HG03135 (cell line): ENCODE data around the gene E2F2.

Source experiments
- ATAC-seq: cut with Tn5 transposase; IDR thresholded peaks from one replicate; pipeline ENCODE4 v1.9.1; 2021; ENCODE audit warnings: mild to moderate bottlenecking, moderate library complexity; ENCODE audit not compliant: unreplicated experiment

The E2F2 gene

DNA sequence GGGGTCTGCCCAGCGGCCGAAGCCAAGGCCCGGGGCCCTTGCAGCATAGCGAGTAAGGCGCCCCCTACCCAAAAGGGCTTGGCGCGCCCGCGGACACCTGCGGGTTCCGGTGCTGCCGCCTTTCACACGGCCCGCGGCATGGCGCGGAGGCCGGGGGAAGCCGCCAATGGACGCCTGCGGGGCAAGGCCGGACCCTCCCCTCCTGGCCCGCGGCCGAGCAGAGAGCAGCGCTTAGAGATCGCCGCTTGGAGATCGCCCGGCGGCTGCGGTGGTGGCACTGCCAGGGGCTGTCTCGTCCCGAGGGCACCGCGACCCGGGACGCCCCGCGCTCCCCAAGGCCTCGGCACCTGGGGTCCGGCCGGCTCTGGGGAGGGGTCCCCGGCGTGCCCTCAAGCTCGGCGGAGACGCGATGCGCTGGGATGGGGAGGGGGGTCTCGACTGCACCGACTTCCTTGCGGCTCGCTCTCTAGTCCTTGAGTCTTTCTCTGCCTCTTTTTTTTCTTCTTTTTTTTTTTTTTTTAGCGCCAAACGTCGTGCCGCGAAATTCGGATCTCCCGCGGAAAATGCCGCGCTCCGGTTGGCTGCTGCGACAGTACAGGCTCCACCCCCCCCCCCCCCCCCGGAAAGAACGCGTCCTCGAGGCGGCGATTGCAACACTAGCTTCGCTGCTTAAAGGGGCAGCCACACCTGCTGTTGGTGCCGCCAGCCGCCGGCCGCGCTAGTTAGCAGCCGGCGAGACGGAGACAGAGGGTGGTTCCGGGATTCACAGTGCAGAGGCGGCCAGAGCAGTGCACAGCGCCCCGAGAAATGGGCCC is at the start of gene E2F2:
Gene E2F2 (minus strand): TSS at position 487 of the 815 bp plus-strand sequence. CDS start 440 bp downstream, at position 47.
- peak; percentile 36 for ATAC-seq

GRCh38 chr1:23578997-23579363 is 47.9 kb upstream of the E2F2 start:
- no peak for ATAC-seq

DNA sequence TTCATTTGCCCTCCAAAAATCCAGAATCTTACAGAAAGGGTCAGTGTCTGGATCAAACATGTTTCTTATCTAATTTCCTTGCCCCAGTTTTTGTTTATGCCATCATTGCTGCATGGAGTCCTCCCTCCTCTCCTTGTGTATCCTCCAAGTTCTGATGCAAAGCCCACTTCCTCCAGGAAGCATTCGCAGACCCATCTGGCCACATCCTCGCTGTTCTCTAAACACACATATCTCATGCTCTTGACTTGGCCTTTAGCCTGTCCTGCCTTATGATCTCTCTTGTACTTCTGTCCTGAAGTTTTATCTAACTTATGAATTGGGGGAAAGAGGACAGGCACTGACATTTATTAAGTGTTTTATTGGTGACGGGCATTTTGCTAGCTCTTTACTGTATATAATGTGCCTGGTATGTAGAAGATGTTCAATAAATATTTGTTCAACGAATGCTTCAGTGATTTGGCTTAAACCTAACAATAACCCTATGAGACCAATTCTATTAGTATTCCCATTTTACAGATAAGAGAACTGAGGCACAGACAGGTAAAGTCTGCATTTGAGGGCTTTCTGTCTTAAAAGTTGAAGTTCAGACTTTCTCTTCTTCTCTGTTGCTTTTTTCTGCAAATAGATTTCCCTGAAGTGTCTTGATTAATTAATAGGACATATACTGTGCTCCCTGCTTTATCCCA is 47.4 kb upstream of the E2F2 start:
- no peak for ATAC-seq

DNA sequence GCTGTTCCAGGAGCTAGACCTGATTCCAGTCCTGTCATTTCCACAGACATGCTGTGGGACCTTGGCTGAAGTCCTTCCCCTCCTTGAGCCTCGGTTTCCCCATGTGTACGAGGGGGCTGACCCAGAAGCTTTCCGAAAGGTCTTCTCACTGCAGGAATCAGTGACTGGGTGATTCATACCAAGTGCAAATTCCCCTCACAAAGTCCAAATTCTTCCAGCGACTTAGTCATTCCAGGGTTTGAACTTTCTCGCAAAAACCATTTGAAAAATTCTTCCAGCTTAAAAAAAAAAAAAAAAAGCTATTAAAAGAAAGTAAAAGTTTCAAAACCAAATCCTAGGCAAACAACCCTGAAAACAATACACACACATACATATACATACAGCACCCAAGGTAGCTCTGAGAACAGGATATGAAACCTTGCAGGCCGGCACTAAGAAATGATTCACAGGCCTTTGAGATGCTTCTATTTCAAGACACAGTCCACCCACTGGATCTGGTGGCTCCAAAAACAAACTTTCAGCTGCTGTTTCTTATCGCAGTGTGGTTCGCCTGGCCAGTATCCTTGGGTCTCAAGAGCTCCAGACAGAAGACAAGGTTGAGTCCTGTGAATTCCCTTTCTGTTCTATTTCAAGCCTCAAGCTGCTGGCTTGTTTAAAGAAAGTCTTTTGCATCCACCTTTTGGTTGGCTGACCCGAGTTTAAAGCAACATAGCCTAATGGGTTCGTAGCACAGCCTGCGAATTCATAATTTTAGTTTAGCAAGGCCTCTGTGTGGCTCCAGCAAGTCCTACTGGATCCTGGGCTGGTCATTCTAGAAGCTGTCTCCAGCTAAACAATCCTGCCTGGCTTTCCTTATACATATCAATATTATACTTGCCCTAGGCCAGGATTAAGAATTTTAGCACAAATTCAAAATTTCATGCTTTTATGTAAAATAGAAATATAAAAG is 46.3 kb upstream of the E2F2 start:
- ATAC-seq: peak; percentile 86

- no peak for ATAC-seq
These were observed 45.5 kb upstream of the E2F2 start for GRCh38 chr1:23576338-23577055.

DNA sequence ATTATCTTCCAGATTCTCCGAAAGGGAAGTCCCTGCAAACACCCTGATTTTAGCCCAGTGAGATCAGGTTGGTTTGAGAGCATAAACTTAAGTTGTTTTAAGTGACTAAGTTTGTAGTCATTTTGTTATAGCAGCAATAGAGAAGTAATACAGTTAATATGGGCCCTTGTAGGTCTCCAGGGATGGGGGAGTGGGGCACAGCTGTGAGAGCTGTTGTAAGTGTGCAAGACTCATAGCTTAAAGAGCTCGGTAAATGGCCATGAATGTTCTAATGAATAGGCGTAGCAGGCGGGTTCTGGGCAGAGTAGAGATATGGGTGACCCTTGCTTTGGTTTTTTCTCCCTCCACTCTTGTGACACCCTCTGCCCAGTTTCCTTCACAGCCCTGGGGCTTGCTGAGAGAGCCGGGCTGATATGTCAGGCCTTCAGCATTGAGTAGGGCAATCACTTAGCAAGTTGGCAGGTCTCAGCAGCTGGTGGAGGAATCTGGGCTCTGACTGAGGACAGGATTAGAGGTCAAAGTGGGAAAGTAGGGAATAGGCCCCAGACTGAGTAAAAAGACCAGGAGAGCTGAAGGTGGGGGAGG is 44.3 kb upstream of the E2F2 start:
- no peak for ATAC-seq

DNA sequence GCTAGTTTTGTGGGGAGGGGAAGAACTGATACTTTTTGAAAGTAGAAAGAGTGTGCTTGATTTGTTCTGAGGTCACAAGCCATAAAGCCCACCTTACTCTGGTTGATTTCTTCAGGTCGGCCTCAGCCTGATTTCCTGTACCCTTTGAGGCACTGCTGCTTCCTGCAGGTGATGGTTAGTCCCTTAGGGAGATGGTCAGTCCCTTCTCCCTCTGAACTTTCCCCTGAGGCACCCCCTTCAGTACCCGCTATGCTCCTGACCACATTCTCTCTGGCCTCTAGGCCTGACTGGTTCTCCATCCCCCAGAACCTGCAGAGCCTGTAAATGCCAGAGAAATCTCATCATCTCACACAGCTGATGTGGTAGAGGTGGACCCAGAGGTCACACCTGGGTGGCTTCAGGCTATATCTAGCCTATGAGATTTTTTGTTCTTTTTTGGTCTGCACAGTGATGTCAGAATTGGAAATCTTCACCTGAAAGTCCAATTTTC is 43.3 kb upstream of the E2F2 start:
- no peak for ATAC-seq

DNA sequence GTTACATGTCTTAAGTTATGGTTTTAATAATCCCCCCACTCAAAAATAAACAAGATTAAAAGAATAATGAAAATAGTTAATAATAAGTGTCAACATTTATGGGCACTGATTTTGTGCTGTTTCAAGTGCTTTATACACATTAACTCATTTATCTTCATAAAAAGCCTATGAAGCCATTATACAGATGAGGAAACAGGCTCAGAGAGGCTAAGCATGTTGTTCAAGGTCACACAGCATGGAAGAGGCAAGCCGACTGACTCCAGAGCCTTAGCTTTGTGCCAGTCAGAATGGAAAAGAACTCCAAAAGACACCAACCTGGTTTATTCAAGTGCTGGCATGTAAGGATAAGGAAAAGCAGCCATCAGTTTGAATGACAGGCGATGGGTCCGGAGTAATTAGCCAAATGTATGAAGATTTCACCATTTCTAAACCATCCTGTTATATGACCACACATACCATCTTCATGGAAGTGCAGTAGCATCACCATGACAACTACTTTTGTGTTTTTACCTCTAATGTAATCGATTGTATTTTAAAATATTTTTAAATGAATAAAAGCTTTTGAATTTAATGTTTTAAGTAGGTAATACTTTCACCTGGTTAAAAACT is 42.6 kb upstream of the E2F2 start:
- no peak for ATAC-seq

GRCh38 chr1:23571465-23571864 is 40.4 kb upstream of the E2F2 start:
- ATAC-seq: no peak

- no peak for ATAC-seq
These were observed 39.1 kb upstream of the E2F2 start for GRCh38 chr1:23570001-23570691.

DNA sequence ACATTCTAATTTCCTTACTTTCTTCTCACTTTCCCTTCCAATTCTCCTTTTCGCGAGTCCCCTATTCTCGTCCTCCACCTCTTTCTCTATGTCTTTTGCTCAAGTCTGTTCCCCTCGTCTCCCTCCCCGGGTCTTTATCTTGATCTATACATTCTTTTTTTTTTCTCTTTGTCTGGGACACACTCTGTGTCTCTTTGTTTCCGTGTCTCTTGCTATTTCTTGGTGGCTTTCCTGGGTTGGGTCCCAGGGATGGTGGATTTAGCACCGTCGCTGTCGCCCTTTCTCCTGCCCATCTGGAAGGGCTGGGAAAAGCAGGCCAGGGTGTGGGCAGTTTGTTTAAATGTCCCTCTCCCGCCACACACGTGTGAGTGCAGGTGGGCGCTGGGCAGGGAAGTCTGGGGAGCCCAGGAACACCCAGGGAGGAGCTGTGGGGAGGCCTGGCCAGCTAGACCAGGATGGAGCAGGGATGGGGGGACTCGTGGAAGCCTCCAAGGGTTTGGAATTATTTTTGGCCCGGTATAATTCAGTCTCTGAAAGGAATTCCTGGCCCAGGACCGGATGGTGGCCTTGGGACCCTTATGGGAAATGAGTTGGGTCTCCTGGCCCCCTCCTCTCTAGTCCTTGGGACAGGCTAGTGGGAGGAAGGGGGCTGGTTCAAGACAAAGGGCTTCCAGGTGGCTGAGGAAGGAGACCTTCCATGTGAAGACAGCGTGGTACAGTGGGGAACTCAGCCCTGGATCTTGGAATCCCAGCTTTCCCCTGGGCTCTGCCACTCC is 37.8 kb upstream of the E2F2 start:
- no peak for ATAC-seq

GRCh38 chr1:23567996-23568607 is 37.1 kb upstream of the E2F2 start:
- ATAC-seq: no peak

DNA sequence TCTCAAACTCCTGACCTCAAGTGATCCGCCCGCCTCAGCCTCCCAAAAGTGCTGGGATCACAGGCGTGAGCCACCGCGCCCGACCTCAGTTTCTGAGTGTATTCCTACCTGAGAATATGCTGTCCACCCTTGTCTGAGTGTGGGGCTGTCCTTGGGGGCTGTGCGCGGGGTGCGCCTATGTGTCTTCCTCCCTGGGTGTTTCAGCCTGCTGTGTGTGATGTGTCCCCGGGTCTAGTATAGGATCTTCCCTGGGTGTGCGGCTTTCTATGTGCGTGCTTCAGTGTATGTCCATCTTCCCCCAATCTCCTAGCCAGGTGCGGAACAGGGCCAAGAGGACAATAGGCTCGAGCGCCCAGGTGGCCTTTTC is 36.6 kb upstream of the E2F2 start:
- no peak for ATAC-seq

DNA sequence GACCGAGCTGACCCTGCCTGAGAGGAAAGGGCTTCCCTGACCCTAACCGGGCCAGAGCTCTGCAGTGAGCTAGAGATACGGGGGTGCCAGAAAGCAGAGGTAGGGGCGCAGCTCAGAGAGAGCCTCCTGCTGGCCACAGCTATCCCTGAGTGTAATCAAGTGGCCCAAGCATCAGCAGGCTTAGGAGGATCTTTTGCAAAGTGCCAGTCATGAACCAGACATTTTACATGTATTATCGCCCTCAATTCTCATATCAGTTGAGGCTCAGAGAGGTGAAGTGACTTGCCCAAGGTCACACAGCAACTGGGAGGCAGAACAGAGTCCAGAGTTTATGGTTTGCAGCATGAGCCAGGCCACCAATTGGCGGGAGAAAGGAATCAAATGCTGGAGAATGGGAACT is 35.3 kb upstream of the E2F2 start:
- ATAC-seq: no peak

DNA sequence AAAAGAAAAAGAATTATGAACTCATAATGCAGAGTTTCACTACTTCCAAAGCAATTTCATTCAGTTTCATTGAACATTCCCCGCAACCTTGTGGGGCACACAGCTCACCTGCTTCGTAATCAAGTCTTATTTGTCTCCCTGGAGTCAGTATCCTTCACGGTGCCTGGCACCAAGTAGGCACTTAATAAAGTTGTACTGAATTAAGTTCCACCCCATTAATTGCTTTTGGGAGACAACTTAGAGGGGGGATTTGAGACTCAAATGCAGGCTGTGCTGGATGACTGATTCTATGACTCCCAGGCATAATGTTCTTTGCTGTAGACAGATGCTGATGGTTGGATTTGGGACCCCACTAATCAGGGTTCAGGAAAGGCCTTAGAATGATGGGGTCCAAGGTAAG is 34.7 kb upstream of the E2F2 start:
- ATAC-seq: no peak

GRCh38 chr1:23564529-23565122 is 33.6 kb upstream of the E2F2 start:
- ATAC-seq: no peak

GRCh38 chr1:23563755-23564374 is 32.8 kb upstream of the E2F2 start:
- ATAC-seq: no peak
